Measurements from ENCODE around the gene KDM4B. TPM values are rescaled to one million over a fixed set of nuclear protein-coding genes. Genes with fewer than 3 reads are reported as not detected.

The KDM4B gene
- total RNA-seq, 4 donors from 2014 or later = 26.0 to 51.2 (median 34.2) TPM

DNA sequence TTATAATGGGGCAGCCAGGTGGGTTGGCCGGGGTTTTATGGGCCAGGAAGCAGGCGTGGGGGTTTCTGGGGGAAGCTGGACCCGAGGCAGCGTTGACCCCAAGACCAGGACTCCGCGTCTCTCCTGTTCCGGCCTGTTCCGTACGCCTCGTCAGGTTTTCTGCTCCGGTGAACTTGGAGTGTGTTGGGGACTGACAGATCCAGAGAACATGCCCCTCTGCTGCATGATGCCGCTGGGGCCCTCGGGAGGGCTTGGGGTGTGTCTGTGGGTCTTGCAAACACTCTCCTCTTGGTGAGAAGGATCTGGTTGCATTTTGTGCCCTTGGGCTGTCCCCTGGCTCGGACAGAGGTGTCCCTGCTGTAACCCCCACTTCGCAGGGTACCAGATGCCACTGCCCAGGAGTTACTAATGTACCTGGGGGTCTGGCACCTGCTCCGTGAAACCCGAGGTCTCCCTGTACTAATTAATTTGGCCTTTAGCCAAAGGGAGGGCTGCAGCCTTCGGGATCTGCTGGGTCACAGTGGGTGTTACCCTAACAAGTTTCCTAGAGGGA lies 15.6 kb downstream of the KDM4B start:
- no peaks in the 10 kb centered on the region for H3K9me3 ChIP-seq
- no peaks in the 10 kb centered on the region for H3K27me3 ChIP-seq
- no peak for DNase-seq (ENCODE audit: extremely low spot score)
- 85% methylated on average over 15 of the region's 18 CpGs for WGBS
- no peak overlapping the region for H3K4me3 ChIP-seq
- H3K4me1 ChIP-seq = peaks cover 62 to 96% (median 90%) of the 10 kb centered on the region in 4 donors
- H3K27ac ChIP-seq (replicated peaks in 1 of 4) = no peak overlapping the region
- no peak for TF ChIP-seq EP300 (IDR thresholded peaks at IDR 0.05)
- TF ChIP-seq, protein P1, sequence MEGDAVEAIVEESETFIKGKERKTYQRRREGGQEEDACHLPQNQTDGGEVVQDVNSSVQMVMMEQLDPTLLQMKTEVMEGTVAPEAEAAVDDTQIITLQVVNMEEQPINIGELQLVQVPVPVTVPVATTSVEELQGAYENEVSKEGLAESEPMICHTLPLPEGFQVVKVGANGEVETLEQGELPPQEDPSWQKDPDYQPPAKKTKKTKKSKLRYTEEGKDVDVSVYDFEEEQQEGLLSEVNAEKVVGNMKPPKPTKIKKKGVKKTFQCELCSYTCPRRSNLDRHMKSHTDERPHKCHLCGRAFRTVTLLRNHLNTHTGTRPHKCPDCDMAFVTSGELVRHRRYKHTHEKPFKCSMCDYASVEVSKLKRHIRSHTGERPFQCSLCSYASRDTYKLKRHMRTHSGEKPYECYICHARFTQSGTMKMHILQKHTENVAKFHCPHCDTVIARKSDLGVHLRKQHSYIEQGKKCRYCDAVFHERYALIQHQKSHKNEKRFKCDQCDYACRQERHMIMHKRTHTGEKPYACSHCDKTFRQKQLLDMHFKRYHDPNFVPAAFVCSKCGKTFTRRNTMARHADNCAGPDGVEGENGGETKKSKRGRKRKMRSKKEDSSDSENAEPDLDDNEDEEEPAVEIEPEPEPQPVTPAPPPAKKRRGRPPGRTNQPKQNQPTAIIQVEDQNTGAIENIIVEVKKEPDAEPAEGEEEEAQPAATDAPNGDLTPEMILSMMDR (IDR thresholded peaks at IDR 0.05) = no peak
- H3K36me3 ChIP-seq = peaks cover 0 to 5% (median 2%) of the 10 kb centered on the region in 4 donors
- intact Hi-C loops (cut with DNase I) = loop anchor here (5.0 kb wide), 1 partner anchor 38 kb away; no protein-coding TSS in a partner anchor

DNA sequence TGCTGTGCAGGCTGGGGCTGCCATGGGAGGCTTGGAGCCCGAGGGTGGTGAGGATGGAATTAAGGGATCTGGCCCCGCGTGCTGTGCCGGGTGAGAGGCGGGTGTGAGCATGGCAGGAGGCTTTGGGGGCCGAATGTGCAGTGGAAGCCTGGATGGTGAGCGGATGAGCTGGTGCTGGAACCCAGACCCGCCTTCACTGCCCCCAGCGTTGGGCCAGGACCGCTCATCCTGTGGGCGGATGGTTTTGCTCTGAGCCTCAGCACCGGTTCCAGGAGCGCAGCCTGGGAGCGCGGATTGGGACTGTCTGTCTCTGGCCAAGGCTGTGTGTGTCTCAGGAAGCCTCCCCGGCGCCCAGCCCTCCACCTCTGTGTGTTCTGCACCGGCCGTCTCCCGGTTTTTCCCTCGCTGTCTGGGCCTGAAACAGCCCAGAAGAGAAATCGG lies 16.7 kb downstream of the KDM4B start:
- peaks cover 0 to 5% (median 2%) of the 10 kb centered on the region in 4 donors for H3K36me3 ChIP-seq
- TF ChIP-seq, protein P1 (IDR thresholded peaks at IDR 0.05) = no peak
- no peak for TF ChIP-seq POLR2AphosphoS5 (IDR thresholded peaks at IDR 0.05)
- no peak for TF ChIP-seq POLR2A (IDR thresholded peaks at IDR 0.05; ENCODE audit: low read depth)
- no peak for TF ChIP-seq EP300 (IDR thresholded peaks at IDR 0.05)
- H3K27me3 ChIP-seq = no peaks in the 10 kb centered on the region
- intact Hi-C loops (cut with DNase I) = no loop called here
- peaks cover 65 to 95% (median 82%) of the 10 kb centered on the region in 4 donors for H3K4me1 ChIP-seq
- peak overlapping the region in 2 of 4 donors; percentile 3 to 6 for H3K27ac ChIP-seq (replicated peaks in 1 of 4)
- WGBS = 79% methylated on average over 18 of the region's 22 CpGs
- H3K4me3 ChIP-seq = no peak overlapping the region
- no peaks in the 10 kb centered on the region for H3K9me3 ChIP-seq
- DNase-seq (ENCODE audit: extremely low spot score) = no peak

DNA sequence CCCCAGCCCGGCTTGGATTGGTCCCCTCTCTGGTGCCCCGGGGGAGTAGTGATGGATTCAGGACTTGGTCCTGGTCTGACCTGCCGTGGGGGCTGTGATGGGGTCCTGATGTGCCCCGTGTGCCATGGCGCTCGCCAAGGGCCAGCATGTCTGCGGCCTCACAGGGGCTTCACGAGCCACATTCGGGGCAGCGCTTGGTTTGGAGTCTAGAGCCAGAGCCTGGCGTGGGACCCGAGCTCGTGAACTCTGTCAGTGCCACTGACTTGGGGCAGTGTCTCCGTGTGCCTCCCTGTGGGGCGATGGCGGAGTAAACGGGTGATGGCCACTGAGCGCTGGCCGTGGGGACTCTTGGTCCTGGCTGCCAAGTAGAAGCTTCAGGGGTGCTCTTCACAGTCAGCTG lies 17.1 kb downstream of the KDM4B start:
- Histone ChIP-seq H3K36me3 (peaks cover 0 to 5% (median 2%) of the 10 kb centered on the region in 4 donors), H3K27ac (replicated peaks in 1 of 4) (peak overlapping the region in 2 of 4 donors; percentile 3 to 6), H3K27me3 (no peaks in the 10 kb centered on the region), H3K4me3 (no peak overlapping the region), H3K4me1 (peaks cover 65 to 90% (median 78%) of the 10 kb centered on the region in 4 donors), H3K9me3 (no peaks in the 10 kb centered on the region)
- 92% methylated on average over 9 of the region's 19 CpGs for WGBS
- TF ChIP-seq POLR2A (IDR thresholded peaks at IDR 0.05; ENCODE audit: low read depth) = no peak
- TF ChIP-seq, protein P1 (IDR thresholded peaks at IDR 0.05) = no peak
- TF ChIP-seq EP300 (IDR thresholded peaks at IDR 0.05) = no peak
- no peak for TF ChIP-seq POLR2AphosphoS5 (IDR thresholded peaks at IDR 0.05)
- no peak for DNase-seq (ENCODE audit: extremely low spot score)
- intact Hi-C loops (cut with DNase I) = no loop called here

DNA sequence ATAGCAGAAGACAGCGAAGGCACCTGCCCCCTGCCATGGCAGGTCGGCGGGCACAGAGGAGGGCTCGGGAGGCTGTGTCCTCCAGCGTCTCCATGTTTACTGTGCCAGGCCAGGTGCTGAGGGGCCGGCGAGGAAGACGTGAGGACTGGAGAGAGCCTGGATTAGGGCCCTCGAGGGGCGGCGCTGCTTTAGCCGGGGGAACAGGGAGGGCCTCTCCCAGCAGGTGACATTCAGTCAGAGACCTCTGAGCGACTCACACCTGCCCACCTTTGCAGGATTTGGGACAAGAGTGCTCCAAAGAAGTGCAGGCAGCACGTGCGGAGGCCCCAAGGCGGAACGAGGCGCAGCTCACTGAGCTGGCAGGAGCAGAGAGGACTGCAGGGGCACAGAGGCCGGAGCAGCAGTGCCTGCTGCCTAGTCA lies 17.6 kb downstream of the KDM4B start:
- H3K4me3 ChIP-seq = no peak overlapping the region
- H3K9me3 ChIP-seq = no peaks in the 10 kb centered on the region
- WGBS = 81% methylated on average over 7 of the region's 19 CpGs
- H3K36me3 ChIP-seq = peaks cover 0 to 5% (median 2%) of the 10 kb centered on the region in 4 donors
- H3K4me1 ChIP-seq = peaks cover 65 to 86% (median 74%) of the 10 kb centered on the region in 4 donors
- no peak for DNase-seq (ENCODE audit: extremely low spot score)
- no peaks in the 10 kb centered on the region for H3K27me3 ChIP-seq
- intact Hi-C loops (cut with DNase I) = no loop called here
- no peak overlapping the region for H3K27ac ChIP-seq (replicated peaks in 1 of 4)
- TF ChIP-seq POLR2A (IDR thresholded peaks at IDR 0.05; ENCODE audit: low read depth) (no peak), EP300 (IDR thresholded peaks at IDR 0.05) (no peak), POLR2AphosphoS5 (IDR thresholded peaks at IDR 0.05) (no peak)
- TF ChIP-seq, protein P1 (IDR thresholded peaks at IDR 0.05) = no peak

DNA sequence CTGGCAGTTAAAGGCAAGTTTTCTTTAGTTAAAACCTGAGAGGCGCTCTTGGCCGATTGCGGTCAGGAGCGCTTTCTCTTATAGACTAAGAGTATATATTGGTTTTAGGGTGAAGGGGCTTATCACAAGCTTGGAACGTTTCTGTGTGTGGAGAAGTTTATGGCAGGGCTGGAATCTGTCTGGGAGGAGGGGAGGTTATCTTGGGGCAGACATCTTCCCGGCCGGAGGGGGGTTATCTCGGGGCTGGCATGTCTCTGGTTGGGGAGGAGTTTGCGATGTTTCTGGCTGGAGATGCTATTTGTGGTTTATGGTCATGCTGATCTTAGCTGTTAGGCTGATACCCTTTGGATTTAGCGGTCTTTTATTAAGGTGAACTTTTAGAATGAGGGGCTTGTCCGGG lies 18.3 kb downstream of the KDM4B start:
- intact Hi-C loops (cut with DNase I) = no loop called here
- peaks cover 65 to 79% (median 68%) of the 10 kb centered on the region in 4 donors for H3K4me1 ChIP-seq
- no peak overlapping the region for H3K4me3 ChIP-seq
- DNase-seq (ENCODE audit: extremely low spot score) = no peak
- no peak for TF ChIP-seq POLR2A (IDR thresholded peaks at IDR 0.05; ENCODE audit: low read depth)
- H3K27ac ChIP-seq (replicated peaks in 1 of 4) = no peak overlapping the region
- WGBS = 49% methylated on average over 11 of the region's 11 CpGs
- H3K9me3 ChIP-seq = no peaks in the 10 kb centered on the region
- H3K27me3 ChIP-seq = no peaks in the 10 kb centered on the region
- peaks cover 0 to 5% (median 2%) of the 10 kb centered on the region in 4 donors for H3K36me3 ChIP-seq

Data from esophagus muscularis mucosa (tissue), 4 donors.